Endometrial microvascular endothelial cells (primary cell): ENCODE measurements around the gene KIF12. TPM values are rescaled to one million over a fixed set of nuclear protein-coding genes. Genes with fewer than 3 reads are reported as not detected.
"Not testable (repeated sequence)": the region's sequence is repeated elsewhere in the genome, so short reads cannot be mapped to it uniquely, and the experiment has no call there.

ENCODE experiments used
- in situ Hi-C: cut with HindIII; loops from 2 replicates; pipeline ENCODE4 v1.10.0; 2017; ENCODE audit warnings: low sequenced_read_pairs, low pct_unique_long_range_greater_than_20kb; ENCODE audit errors: inconsistent ontology term
- total RNA-seq: library from RNA; depleted of rRNA; stranded (reverse); fragments of >200 nt; gene quantifications from one replicate; pipeline ENCODE4 v1.2.3, GENCODE V29; 2015; ENCODE audit errors: inconsistent ontology term

KIF12 gene
- total RNA-seq, 1 donor from 2014 or later = not detected

DNA sequence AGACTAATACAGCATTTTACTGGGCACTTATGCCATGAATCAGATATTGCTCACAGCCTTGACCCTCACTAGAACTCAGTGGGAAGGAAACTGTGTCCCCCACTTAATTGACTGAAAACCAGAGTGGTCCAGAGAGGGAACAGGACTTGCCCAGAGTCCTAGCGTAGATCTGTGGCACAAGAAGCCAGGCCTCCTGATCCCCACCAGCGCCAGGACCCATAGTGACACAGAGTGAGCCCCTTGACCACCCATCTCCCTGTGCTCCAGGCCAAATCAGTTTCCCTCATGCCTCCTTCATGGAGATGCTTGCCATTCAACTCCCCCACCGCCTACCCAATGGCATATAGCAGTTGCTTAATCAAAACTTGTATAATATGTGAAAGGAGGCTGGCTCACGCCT is 8.3 kb downstream of the KIF12 start:
- in situ Hi-C loops = no loop called here

DNA sequence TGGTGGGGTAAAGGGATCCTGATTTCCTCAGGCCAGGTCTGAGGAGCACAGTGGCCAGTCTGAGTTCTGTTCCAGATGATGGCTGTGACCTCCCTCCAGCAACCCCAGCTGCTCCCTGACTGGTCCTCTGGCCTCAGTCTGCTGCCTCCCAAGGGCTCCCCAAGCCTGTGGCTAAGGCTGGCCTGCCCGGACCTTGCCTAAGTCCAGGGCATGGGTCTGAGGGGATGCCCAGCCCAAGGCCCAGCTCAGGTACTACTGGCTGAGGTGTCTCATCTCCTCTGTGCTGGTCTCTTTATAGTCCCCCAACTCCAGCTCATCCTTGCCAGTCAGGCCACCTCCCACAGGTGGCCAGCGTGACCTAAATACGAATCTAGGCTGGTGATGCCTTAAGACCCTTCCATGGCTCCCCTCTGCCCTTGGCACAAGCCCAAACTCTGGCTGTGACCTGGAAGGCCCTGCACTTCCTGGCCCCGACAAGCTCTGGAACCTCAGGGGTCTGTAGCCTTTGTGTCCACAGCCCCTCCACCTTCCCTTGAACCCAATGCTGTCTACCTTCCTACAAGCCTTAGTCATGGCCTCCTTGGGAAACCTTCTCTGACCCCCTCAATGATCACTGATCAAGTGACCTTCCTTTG is 9.8 kb downstream of the KIF12 start:
- in situ Hi-C loops = no loop called here

DNA sequence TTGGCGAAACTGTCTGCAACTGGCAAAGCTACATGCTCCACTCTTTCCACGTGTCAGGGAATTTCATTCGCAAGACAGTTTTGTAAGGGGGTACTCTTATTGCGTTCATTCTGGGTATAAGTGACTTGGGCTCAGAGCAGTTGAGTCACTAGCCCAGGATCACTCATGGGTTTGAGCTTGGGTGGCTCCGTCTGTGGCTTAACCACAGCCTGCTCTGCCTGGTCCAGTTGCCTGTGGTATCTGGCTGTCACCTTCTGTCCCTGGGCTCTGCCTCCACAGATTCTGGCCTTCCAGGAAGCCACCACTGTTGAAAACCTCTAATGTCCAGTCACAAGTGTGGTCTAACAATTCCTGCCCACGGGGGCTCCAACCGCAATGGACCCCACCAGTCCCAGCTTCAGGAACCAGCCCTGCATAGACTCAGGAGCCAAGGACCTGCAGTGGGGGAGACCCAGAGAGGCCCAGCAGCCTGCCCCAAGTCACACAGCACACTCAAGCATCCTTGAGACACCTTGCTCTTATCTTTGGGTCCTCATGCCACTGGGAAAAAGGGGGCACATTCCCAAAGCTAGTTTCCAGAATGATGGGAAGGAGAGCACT is 10.4 kb downstream of the KIF12 start:
- in situ Hi-C loops = no loop called here

DNA sequence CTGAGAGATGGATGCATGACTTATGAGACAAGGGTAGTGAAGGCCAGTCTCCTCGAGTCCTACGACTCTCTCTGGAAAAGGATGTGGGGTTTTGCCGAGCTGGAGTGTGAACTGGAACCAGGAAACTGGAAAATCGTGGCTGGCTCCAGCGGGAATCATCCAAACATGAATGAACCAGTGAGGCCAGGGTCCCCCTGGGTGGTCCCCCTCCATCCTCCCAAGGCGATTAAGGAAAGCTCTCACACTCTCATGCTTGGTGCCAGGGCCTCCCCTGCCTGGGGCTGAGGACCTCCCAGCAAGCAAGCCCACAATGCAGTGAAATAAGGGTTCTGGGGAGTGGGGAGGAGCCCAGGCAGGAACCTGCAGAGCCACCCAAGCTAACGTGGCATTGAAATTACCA is 11.4 kb downstream of the KIF12 start:
- in situ Hi-C loops = no loop called here

DNA sequence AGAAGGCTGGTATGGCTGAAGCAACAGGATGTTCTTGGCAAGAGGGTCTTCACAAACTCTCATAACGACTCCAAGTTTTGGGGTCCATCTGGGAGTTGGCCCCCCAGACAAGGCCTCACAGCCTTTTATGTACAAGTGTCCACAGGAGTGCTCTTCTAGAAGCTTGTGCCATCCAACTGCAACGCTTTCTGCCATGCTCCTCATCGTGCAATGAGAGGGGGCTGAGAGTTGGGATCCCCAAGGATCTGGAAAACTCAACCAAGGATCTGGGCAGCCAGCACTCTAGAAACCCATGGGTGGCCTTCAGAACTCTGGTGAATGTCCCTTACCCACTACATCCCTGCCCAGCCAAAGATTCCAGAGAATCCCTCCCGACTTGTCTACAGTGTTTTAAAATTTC is 12.5 kb downstream of the KIF12 start:
- in situ Hi-C loops = no loop called here

DNA sequence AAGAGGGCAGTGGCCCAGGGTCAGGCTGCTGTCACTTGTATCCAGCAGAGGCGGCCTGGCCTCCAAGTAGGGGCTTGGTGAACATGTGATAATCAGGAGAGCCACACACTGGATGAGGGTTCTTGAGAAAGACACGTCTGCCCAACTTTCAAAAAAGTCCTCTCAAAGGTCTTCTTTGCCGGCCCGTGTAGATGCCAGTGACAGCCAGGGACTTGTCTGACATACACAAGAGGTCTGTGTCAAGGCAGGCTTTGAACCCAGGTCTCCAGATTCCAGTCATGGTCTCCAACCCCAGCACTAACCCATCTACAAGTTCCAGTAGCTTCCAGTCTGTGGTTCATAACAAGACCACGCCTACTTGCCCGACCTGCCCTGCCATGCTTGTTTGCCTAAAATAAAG is 13.1 kb downstream of the KIF12 start:
- in situ Hi-C loops = no loop called here

- in situ Hi-C loops = no loop called here
These were observed 13.7 kb downstream of the KIF12 start for GRCh38 chr9:114085387-114085789.

- in situ Hi-C loops = no loop called here
These were observed 14.6 kb downstream of the KIF12 start for GRCh38 chr9:114084282-114085073.

DNA sequence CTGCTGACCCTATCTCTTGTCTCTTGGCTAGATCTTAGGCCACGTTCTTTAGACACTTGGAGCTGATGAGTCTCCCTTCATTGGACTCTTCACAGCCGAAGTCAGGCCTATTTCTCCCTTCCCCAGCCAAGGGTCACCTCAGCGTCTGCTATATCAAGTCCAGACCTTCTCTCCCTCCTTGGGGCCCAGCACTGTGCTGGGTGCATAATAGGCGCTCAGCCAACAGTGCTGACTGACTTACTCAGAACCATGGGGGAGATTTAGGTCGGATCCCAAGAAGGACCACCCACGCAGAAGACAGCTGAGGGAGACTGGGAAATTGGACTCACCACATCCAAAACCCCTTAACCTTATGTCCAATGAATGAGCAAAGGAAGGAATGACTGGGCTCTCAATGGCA is 15.4 kb downstream of the KIF12 start:
- in situ Hi-C loops = no loop called here

DNA sequence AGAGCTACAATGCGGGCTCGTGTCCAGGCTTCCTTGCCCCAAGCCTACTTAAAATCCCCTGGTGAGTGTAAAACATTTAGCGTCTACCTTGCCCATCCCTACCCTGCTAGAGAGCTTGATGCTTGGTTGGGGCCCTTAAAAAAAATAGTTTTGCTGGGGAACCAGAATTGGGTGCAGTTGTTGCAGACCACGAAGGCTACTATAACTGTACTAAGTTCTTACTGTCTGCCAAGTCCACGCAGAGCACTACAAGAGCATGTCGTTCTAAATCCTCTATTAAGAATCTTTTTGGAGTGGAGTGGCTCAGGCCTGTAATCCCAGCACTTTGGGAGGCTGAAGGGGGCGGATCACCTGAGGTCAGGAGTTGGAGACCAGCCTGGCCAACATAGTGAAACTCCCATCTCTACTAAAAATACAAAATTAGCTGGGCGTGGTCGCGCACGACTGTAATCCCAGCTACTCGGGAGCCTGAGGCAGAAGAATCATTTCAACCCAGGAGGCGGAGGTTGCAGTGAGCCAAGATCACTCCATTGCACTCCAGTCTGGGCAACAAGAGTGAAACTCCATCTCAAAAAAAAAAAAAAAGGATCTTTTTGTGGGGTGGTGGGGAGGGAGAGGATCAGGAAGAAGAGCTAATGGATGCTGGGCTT is 16.2 kb downstream of the KIF12 start:
- in situ Hi-C loops = not testable (repeated sequence)

- in situ Hi-C loops = no loop called here
These were observed 16.9 kb downstream of the KIF12 start for GRCh38 chr9:114082017-114082762.

- in situ Hi-C loops = no loop called here
These were observed 17.6 kb downstream of the KIF12 start for GRCh38 chr9:114081441-114082016.

GRCh38 chr9:114080773-114081440 is 18.2 kb downstream of the KIF12 start:
- in situ Hi-C loops = no loop called here

GRCh38 chr9:114080195-114080772 is 18.8 kb downstream of the KIF12 start:
- in situ Hi-C loops = no loop called here

GRCh38 chr9:114078781-114079156 is 20.3 kb downstream of the KIF12 start:
- in situ Hi-C loops = no loop called here

DNA sequence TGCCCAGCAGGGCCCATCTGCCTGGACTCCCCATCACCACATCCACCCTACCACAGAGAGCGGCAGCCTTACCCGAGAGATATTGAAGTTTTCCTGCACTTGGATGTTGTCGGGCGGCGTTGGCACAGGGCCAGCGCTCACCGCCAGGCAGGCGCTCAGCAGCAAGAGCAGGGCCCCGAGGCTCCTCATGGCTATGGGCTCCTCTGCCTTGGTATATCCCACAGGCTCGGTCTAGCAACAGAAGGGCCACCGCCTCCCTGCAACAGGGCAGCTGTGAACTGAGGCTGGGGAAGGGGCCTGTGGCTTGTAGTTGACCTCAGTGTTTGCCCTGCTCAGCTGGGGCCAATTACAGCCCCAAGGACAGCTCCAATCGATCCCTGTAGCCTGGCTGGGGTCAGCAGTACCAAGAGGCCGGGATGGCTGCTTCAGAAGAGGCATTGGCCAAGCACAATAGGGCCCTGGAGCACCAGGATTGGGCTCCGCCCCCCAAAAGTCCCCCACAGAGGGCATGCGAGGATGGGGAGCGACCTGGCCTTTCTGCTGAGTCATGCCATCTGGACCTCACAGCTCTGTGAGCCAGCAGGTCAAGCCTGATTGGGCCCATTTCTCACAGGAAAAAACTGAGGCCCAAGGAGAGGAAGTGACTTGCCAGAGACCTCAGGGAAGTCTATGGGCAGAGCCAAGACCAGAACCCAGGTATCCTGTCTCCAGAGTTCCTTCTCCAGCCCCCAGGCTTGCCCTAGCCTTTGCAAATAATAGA is 20.9 kb downstream of the KIF12 start, which contains the start of gene AMBP:
Gene AMBP (minus strand): TSS at position 280 of the 760 bp plus-strand sequence. CDS start 91 bp downstream, at position 189.
- in situ Hi-C loops = no loop called here

DNA sequence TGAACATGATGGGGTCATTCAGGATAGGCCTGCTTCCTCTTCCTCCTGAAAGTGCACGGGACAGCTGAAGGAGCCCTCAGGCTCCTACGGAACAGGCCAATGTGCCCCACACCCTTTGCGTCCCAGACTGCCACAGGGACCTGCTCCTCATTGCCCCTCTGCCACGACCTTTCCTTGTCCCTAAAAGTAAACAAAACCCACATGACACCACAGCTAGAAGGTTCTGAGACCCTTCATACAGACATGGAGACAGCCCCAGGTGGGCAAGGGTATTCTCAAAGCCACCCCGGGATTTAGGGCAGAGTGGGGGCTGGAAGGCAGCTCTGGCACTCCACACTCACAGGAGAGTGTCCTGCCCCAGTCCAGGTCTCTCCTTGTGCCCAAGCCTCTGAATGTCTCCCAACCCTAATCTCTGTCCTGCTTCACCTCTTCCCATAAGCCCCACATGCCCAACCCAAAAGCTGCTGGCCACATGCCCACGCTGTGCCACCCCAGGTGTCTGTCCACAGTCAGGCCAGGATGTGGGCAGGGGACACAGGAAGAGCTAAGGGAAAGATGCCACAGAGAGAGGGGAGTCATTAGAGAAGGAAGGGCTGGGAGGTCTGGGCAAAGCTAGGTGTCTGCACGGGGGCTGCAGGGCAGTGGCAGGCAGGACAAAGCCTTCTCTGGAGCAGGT is 21.8 kb downstream of the KIF12 start:
- in situ Hi-C loops = no loop called here
